K562 (cell line): Measurements from ENCODE around the gene KCNH2. TPM values are rescaled to one million over a fixed set of nuclear protein-coding genes. Genes with fewer than 3 reads are reported as not detected.

Experiments
- BRF1 ChIP-seq: IDR thresholded peaks from 3 replicates; pipeline ENCODE4 v1.6.1; 2011; ENCODE audit warnings: borderline replicate concordance, mild to moderate bottlenecking; ENCODE audit not compliant: insufficient read length; ENCODE audit errors: extremely low read depth
- CCNT2 ChIP-seq: IDR thresholded peaks from 2 replicates; pipeline ENCODE4 v1.6.1; 2011; ENCODE audit warnings: borderline replicate concordance, low read depth, mild to moderate bottlenecking, moderate library complexity, mixed read lengths, low read length; ENCODE audit not compliant: insufficient read length; ENCODE audit errors: extremely low read depth
- ELF4 ChIP-seq: fragments of 450-650 bp; formaldehyde crosslinking; IDR thresholded peaks from 2 replicates; pipeline ENCODE4 v1.4.0; 2022; ENCODE audit warnings: missing genetic modification characterization
- GABPB2 ChIP-seq: fragments of 250-450 bp; sonication (Bioruptor Pico); conservative IDR thresholded peaks from 2 replicates; pipeline ENCODE4 v1.5.1; 2021; ENCODE audit warnings: mild to moderate bottlenecking
- ILF3 ChIP-seq: fragments of 450-650 bp; IDR thresholded peaks from 2 replicates; pipeline ENCODE4 v1.6.1; 2018; ENCODE audit warnings: antibody characterized with exemption, mild to moderate bottlenecking, moderate library complexity, borderline replicate concordance
- KHSRP ChIP-seq: fragments of 450-650 bp; IDR thresholded peaks from 2 replicates; pipeline ENCODE4 v1.6.1; 2017
- KLF6 ChIP-seq: fragments of 250-450 bp; sonication (Bioruptor Pico); IDR thresholded peaks from 2 replicates; pipeline ENCODE4 v1.4.0; 2020; ENCODE audit warnings: mild to moderate bottlenecking, moderate library complexity, borderline replicate concordance
- PPARD ChIP-seq: fragments of 250-450 bp; sonication (Bioruptor Pico); IDR thresholded peaks from 2 replicates; pipeline ENCODE4 v1.8.0; 2022; ENCODE audit warnings: inconsistent platforms, mild to moderate bottlenecking, moderate library complexity
- SIN3A ChIP-seq, 2 experiments: fragments of 150-350 bp in 1 of 2; IDR thresholded peaks; 2 replicates each; pipeline ENCODE4 v1.6.1; 2011 to 2016; ENCODE audit warnings: borderline replicate concordance in 2 of 2, low read depth in 2 of 2, low read length in 2 of 2, mild to moderate bottlenecking in 2 of 2, moderate library complexity in 2 of 2; ENCODE audit not compliant: control insufficient read depth in 1 of 2
- SMARCC2 ChIP-seq: fragments of 450-650 bp; IDR thresholded peaks from 2 replicates; pipeline ENCODE4 v1.6.1; 2017; ENCODE audit warnings: antibody characterized with exemption, moderate library complexity, mild to moderate bottlenecking, low read depth
- ZBTB2 ChIP-seq: fragments of 450-650 bp; IDR thresholded peaks from 2 replicates; pipeline ENCODE4 v1.6.1; 2016; ENCODE audit warnings: antibody characterized with exemption
- ZFP30 ChIP-seq: fragments of 250-450 bp; sonication (Bioruptor Pico); IDR thresholded peaks from 2 replicates; pipeline ENCODE4 v1.8.0; 2022; ENCODE audit warnings: moderate library complexity, mild to moderate bottlenecking, inconsistent platforms, borderline replicate concordance
- ZNF121 ChIP-seq: sonication (generic); formaldehyde crosslinking; conservative IDR thresholded peaks from 2 replicates; pipeline ENCODE4 v1.8.0; 2022; ENCODE audit warnings: missing genetic modification reagents
- ZNF41 ChIP-seq: fragments of 250-450 bp; sonication (Bioruptor Pico); conservative IDR thresholded peaks from 2 replicates; pipeline ENCODE4 v1.4.0; 2020; ENCODE audit warnings: mild to moderate bottlenecking
- ZNF507 ChIP-seq: conservative IDR thresholded peaks from 2 replicates; pipeline ENCODE4 v1.6.1; 2017; ENCODE audit warnings: missing genetic modification characterization, missing compliant biosample characterization
- ZZZ3 ChIP-seq: fragments of 450-650 bp; IDR thresholded peaks from 2 replicates; pipeline ENCODE4 v1.6.1; 2016; ENCODE audit warnings: antibody characterized with exemption, mild to moderate bottlenecking, moderate library complexity
- polyA plus RNA-seq, 8 experiments: library from polyadenylated mRNA; depleted of rRNA in 4 of 8; stranded (reverse) in 5 of 8; unstranded in 3 of 8; fragments of >200 nt; fragmentation: Nextera tagmentation in 2 of 8; fragmentation: Illumina TruSeq in 1 of 8; extraction: Ambion mirVana in 2 of 8; extraction: Trizol in 1 of 8; gene quantifications; 2 replicates each; pipeline versions ENCODE4 v1.2.1 to v1.2.3, GENCODE V29; 2011 to 2014; ENCODE audit warnings: inconsistent platforms in 1 of 8, missing spikeins in 1 of 8
- total RNA-seq, 7 experiments: library from RNA; depleted of rRNA in 6 of 7; stranded (reverse); fragments of >200 nt in 6 of 7; fragmentation: Illumina TruSeq in 2 of 7; extraction: Trizol in 2 of 7; gene quantifications; 2 replicates each; pipeline versions ENCODE4 v1.2.1 to v1.2.3, GENCODE V29; 2011 to 2021; ENCODE audit warnings: low replicate concordance in 1 of 7
- TF ChIP-seq, protein P1 (sequence below): fragments of 200-400 bp; formaldehyde crosslinking; IDR thresholded peaks from 2 replicates; pipeline ENCODE4 v1.6.1; 2017; ENCODE audit warnings: mild to moderate bottlenecking, low read depth, low read length, moderate library complexity
- TF ChIP-seq, protein P2 (sequence below): fragments of 450-650 bp; IDR thresholded peaks from 2 replicates; pipeline ENCODE4 v1.6.1; 2016; ENCODE audit warnings: low read depth, mild to moderate bottlenecking, moderate library complexity
- TF ChIP-seq, protein P3 (sequence below): fragments of 450-650 bp; formaldehyde crosslinking; IDR thresholded peaks from 2 replicates; pipeline ENCODE4 v1.4.0; 2022; ENCODE audit warnings: missing genetic modification characterization
- TF ChIP-seq, protein P4 (sequence below), 2 experiments: fragments of 450-650 bp; IDR thresholded peaks; 2 replicates each; pipeline ENCODE4 v1.6.1; 2016

The KCNH2 gene
- total and polyA plus RNA-seq, 9 of the 15 experiments (the other 6 are each of a cell fraction or from before 2014, with no cell fraction given): 18.1 to 368 (median 218) TPM

GRCh38 chr7:150962553-150963399 lies 15.3 kb downstream of the KCNH2 start (continued):
- TF ChIP-seq, protein P1, sequence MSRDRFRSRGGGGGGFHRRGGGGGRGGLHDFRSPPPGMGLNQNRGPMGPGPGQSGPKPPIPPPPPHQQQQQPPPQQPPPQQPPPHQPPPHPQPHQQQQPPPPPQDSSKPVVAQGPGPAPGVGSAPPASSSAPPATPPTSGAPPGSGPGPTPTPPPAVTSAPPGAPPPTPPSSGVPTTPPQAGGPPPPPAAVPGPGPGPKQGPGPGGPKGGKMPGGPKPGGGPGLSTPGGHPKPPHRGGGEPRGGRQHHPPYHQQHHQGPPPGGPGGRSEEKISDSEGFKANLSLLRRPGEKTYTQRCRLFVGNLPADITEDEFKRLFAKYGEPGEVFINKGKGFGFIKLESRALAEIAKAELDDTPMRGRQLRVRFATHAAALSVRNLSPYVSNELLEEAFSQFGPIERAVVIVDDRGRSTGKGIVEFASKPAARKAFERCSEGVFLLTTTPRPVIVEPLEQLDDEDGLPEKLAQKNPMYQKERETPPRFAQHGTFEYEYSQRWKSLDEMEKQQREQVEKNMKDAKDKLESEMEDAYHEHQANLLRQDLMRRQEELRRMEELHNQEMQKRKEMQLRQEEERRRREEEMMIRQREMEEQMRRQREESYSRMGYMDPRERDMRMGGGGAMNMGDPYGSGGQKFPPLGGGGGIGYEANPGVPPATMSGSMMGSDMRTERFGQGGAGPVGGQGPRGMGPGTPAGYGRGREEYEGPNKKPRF: no peak
- TF ChIP-seq ILF3 (no peak), SIN3A (IDR thresholded peaks at IDR 0.05; ENCODE audit: borderline replicate concordance in 2 of 2, control insufficient read depth in 1 of 2, low read depth in 2 of 2, low read length in 2 of 2) (0 out of 4 replicates have a peak, but pooled peaks of 1 of the 2 experiments have one; percentile 10), KLF6 (CRISPR knock-in tag) (0 out of 2 replicates have a peak, but pooled peaks have one; percentile 24), PPARD (CRISPR knock-in tag) (no peak), ZNF507 (tag) (no peak), ZNF121 (CRISPR knock-in tag) (no peak), KHSRP (no peak), GABPB2 (CRISPR knock-in tag) (no peak; the same call in 1 of the 2 replicates), CCNT2 (no peak), ELF4 (CRISPR knock-in tag) (no peak; the same call in 1 of the 2 replicates), SMARCC2 (no peak), BRF1 (no peak), ZBTB2 (0 out of 2 replicates have a peak, but pooled peaks have one; percentile 65), ZFP30 (no peak), ZNF41 (no peak), ZZZ3 (no peak)
- TF ChIP-seq, protein P2, sequence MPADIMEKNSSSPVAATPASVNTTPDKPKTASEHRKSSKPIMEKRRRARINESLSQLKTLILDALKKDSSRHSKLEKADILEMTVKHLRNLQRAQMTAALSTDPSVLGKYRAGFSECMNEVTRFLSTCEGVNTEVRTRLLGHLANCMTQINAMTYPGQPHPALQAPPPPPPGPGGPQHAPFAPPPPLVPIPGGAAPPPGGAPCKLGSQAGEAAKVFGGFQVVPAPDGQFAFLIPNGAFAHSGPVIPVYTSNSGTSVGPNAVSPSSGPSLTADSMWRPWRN: no peak
- TF ChIP-seq, protein P3, sequence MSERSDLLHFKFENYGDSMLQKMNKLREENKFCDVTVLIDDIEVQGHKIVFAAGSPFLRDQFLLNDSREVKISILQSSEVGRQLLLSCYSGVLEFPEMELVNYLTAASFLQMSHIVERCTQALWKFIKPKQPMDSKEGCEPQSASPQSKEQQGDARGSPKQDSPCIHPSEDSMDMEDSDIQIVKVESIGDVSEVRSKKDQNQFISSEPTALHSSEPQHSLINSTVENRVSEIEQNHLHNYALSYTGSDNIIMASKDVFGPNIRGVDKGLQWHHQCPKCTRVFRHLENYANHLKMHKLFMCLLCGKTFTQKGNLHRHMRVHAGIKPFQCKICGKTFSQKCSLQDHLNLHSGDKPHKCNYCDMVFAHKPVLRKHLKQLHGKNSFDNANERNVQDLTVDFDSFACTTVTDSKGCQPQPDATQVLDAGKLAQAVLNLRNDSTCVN (CRISPR knock-in tag): no peak
- TF ChIP-seq, protein P4, sequence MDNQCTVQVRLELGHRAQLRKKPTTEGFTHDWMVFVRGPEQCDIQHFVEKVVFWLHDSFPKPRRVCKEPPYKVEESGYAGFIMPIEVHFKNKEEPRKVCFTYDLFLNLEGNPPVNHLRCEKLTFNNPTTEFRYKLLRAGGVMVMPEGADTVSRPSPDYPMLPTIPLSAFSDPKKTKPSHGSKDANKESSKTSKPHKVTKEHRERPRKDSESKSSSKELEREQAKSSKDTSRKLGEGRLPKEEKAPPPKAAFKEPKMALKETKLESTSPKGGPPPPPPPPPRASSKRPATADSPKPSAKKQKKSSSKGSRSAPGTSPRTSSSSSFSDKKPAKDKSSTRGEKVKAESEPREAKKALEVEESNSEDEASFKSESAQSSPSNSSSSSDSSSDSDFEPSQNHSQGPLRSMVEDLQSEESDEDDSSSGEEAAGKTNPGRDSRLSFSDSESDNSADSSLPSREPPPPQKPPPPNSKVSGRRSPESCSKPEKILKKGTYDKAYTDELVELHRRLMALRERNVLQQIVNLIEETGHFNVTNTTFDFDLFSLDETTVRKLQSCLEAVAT (IDR thresholded peaks at IDR 0.05): 0 out of 4 replicates have a peak, but pooled peaks of 1 of the 2 experiments have one; percentile 12
